Hepatocyte (in vitro differentiated cells): ENCODE data around the gene NOP56. TPM values are rescaled to one million over a fixed set of nuclear protein-coding genes. Genes with fewer than 3 reads are reported as not detected.

Source experiments
- DNase-seq: peaks from one replicate; pipeline ENCODE4 v3.0.0-alpha.2; 2016; ENCODE audit warnings: low spot score
- H2AFZ ChIP-seq: fragments of 200-600 bp; sonication (generic); 2 replicates; pipeline ENCODE4 v1.6.0; 2016; ENCODE audit warnings: antibody characterized with exemption, mild to moderate bottlenecking
- H3K27ac ChIP-seq: fragments of 200-600 bp; sonication (generic); 2 replicates; pipeline ENCODE4 v1.5.1; 2016; ENCODE audit warnings: mild to moderate bottlenecking
- H3K27me3 ChIP-seq: fragments of 200-600 bp; sonication (generic); 2 replicates; pipeline ENCODE4 v1.6.1; 2016
- H3K36me3 ChIP-seq: fragments of 200-600 bp; sonication (generic); replicated peaks from 2 replicates; pipeline ENCODE4 v1.5.1; 2016; ENCODE audit warnings: low read depth; ENCODE audit not compliant: insufficient read depth
- H3K4me1 ChIP-seq: fragments of 200-600 bp; sonication (generic); 2 replicates; pipeline ENCODE4 v1.5.1; 2016; ENCODE audit warnings: mild to moderate bottlenecking, moderate library complexity; ENCODE audit not compliant: insufficient read depth
- H3K4me2 ChIP-seq: fragments of 200-600 bp; sonication (generic); 2 replicates; pipeline ENCODE4 v1.6.0; 2016
- H3K4me3 ChIP-seq: fragments of 200-600 bp; sonication (generic); 2 replicates; pipeline ENCODE4 v1.5.1; 2016; ENCODE audit warnings: mild to moderate bottlenecking
- H3K79me2 ChIP-seq: fragments of 200-600 bp; sonication (generic); 2 replicates; pipeline ENCODE4 v1.6.0; 2017; ENCODE audit warnings: mild to moderate bottlenecking
- H3K9me2 ChIP-seq: fragments of 200-600 bp; sonication (generic); replicated peaks from 2 replicates; pipeline ENCODE4 v1.6.0; 2017; ENCODE audit warnings: mild to moderate bottlenecking; ENCODE audit not compliant: insufficient read depth
- H3K9me3 ChIP-seq: fragments of 200-600 bp; sonication (generic); 2 replicates; pipeline ENCODE4 v1.5.1; 2016; ENCODE audit warnings: low read depth, mild to moderate bottlenecking
- H4K20me1 ChIP-seq: fragments of 200-600 bp; sonication (generic); 2 replicates; pipeline ENCODE4 v1.6.0; 2016; ENCODE audit warnings: mild to moderate bottlenecking; ENCODE audit not compliant: insufficient read depth, poor library complexity, severe bottlenecking
- EZH2 ChIP-seq: fragments of 200-600 bp; sonication (generic); IDR thresholded peaks from 2 replicates; pipeline ENCODE4 v1.6.1; 2016; ENCODE audit warnings: antibody characterized with exemption, mild to moderate bottlenecking, borderline replicate concordance
- EZH2phosphoT487 ChIP-seq: fragments of 200-600 bp; sonication (generic); IDR thresholded peaks from one replicate; pipeline ENCODE4 v1.6.1; 2018; ENCODE audit warnings: antibody characterized with exemption, mild to moderate bottlenecking, low read depth, moderate library complexity; ENCODE audit not compliant: unreplicated experiment, severe bottlenecking
- WGBS: methylation state at CpG from one replicate; pipeline ENCODE4 v1.1.6; 2016; ENCODE audit warnings: low lambda C conversion rate; ENCODE audit errors: missing lambda C conversion rate; 5-methylcytosine and 5-hydroxymethylcytosine counted together
- polyA plus RNA-seq: library from polyadenylated mRNA; unstranded; fragments of >200 nt; fragmentation: Nextera tagmentation; extraction: Ambion mirVana; gene quantifications from 2 replicates; pipeline ENCODE4 v1.2.1, GENCODE V29; 2016
- total RNA-seq: library from RNA; depleted of rRNA; stranded (reverse); fragments of >200 nt; gene quantifications from 2 replicates; pipeline ENCODE4 v1.2.3, GENCODE V29; 2014
- TF ChIP-seq, protein P1 (sequence below): fragments of 200-600 bp; sonication (generic); IDR thresholded peaks from 2 replicates; pipeline ENCODE4 v1.5.1; 2016; ENCODE audit warnings: antibody characterized with exemption, mild to moderate bottlenecking; ENCODE audit not compliant: poor library complexity

The NOP56 gene
- total and polyA plus RNA-seq, 2 experiments from 2014 or later = 102 to 192 TPM

GRCh38 chr20:2700913-2701620, 48.6 kb downstream of the NOP56 start:
- H2AFZ ChIP-seq = no peak overlapping the region
- H3K27me3 ChIP-seq = peaks cover under 1% of the 10 kb centered on the region
- no peak overlapping the region for H3K4me3 ChIP-seq
- H3K4me2 ChIP-seq = no peak overlapping the region
- H4K20me1 ChIP-seq = no peaks in the 10 kb centered on the region
- no peak overlapping the region for H3K27ac ChIP-seq
- no peaks in the 10 kb centered on the region for H3K4me1 ChIP-seq
- 51% methylated on average over 9 of the region's 9 CpGs for WGBS
- TF ChIP-seq, protein P1, sequence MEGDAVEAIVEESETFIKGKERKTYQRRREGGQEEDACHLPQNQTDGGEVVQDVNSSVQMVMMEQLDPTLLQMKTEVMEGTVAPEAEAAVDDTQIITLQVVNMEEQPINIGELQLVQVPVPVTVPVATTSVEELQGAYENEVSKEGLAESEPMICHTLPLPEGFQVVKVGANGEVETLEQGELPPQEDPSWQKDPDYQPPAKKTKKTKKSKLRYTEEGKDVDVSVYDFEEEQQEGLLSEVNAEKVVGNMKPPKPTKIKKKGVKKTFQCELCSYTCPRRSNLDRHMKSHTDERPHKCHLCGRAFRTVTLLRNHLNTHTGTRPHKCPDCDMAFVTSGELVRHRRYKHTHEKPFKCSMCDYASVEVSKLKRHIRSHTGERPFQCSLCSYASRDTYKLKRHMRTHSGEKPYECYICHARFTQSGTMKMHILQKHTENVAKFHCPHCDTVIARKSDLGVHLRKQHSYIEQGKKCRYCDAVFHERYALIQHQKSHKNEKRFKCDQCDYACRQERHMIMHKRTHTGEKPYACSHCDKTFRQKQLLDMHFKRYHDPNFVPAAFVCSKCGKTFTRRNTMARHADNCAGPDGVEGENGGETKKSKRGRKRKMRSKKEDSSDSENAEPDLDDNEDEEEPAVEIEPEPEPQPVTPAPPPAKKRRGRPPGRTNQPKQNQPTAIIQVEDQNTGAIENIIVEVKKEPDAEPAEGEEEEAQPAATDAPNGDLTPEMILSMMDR = no peak
- TF ChIP-seq EZH2 (no peak), EZH2phosphoT487 (no peak)
- H3K9me2 ChIP-seq = no peaks in the 10 kb centered on the region
- DNase-seq = no peak
- no peaks in the 10 kb centered on the region for H3K9me3 ChIP-seq
- no peaks in the 10 kb centered on the region for H3K79me2 ChIP-seq
- H3K36me3 ChIP-seq = no peaks in the 10 kb centered on the region

- H3K4me3 ChIP-seq = no peak overlapping the region
- H3K36me3 ChIP-seq = no peaks in the 10 kb centered on the region
- no peaks in the 10 kb centered on the region for H3K9me2 ChIP-seq
- H3K4me2 ChIP-seq = no peak overlapping the region
- H3K4me1 ChIP-seq = no peaks in the 10 kb centered on the region
- H4K20me1 ChIP-seq = no peaks in the 10 kb centered on the region
- no peaks in the 10 kb centered on the region for H3K79me2 ChIP-seq
- no peak overlapping the region for H2AFZ ChIP-seq
- TF ChIP-seq EZH2 (no peak), EZH2phosphoT487 (no peak)
- TF ChIP-seq, protein P1 = no peak
- no peak for DNase-seq
- no peaks in the 10 kb centered on the region for H3K27me3 ChIP-seq
- no peak overlapping the region for H3K27ac ChIP-seq
- WGBS = 53% methylated on average over 5 of the region's 5 CpGs
- H3K9me3 ChIP-seq = no peaks in the 10 kb centered on the region
Observed at GRCh38 chr20:2701671-2702081, 49.2 kb downstream of the NOP56 start.

GRCh38 chr20:2703716-2704475, 51.5 kb downstream of the NOP56 start:
- no peak for DNase-seq
- WGBS = 88% methylated on average over 8 of the region's 8 CpGs
- H4K20me1 ChIP-seq = no peaks in the 10 kb centered on the region
- no peaks in the 10 kb centered on the region for H3K4me1 ChIP-seq
- H3K27me3 ChIP-seq = no peaks in the 10 kb centered on the region
- H3K9me2 ChIP-seq = no peaks in the 10 kb centered on the region
- H3K36me3 ChIP-seq = no peaks in the 10 kb centered on the region
- H2AFZ ChIP-seq = no peak overlapping the region
- no peaks in the 10 kb centered on the region for H3K79me2 ChIP-seq
- H3K27ac ChIP-seq = no peak overlapping the region
- H3K9me3 ChIP-seq = no peaks in the 10 kb centered on the region
- H3K4me3 ChIP-seq = no peak overlapping the region
- H3K4me2 ChIP-seq = no peak overlapping the region
- TF ChIP-seq, protein P1 = no peak
- no peak for TF ChIP-seq EZH2phosphoT487
- no peak for TF ChIP-seq EZH2
